HS-5 (cell line): Measurements from ENCODE around the gene DTYMK.

Experiments used
- DNase-seq: peaks from one replicate; pipeline ENCODE4 v3.0.0-alpha.2; 2012; ENCODE audit warnings: low read depth

Gene DTYMK

GRCh38 chr2:241703032-241703604 lies 16.5 kb upstream of the DTYMK start:
- no peak for DNase-seq

- DNase-seq = peak; percentile 61
Observed at GRCh38 chr2:241702155-241703031, 15.8 kb upstream of the DTYMK start.

GRCh38 chr2:241701399-241702154 lies 15.0 kb upstream of the DTYMK start, which contains the start of gene ING5:
TSS of gene ING5 (plus strand) at chr2:241702039. CDS start at chr2:241702066, 27 bp downstream.
- DNase-seq = peak; percentile 73

- DNase-seq = no peak
Observed at GRCh38 chr2:241701149-241701398, 14.5 kb upstream of the DTYMK start.

- DNase-seq = no peak
Observed at GRCh38 chr2:241695651-241696050, 9.0 kb upstream of the DTYMK start.

- peak; percentile 82 for DNase-seq
Observed at GRCh38 chr2:241692448-241692847, 5.8 kb upstream of the DTYMK start.

DNA sequence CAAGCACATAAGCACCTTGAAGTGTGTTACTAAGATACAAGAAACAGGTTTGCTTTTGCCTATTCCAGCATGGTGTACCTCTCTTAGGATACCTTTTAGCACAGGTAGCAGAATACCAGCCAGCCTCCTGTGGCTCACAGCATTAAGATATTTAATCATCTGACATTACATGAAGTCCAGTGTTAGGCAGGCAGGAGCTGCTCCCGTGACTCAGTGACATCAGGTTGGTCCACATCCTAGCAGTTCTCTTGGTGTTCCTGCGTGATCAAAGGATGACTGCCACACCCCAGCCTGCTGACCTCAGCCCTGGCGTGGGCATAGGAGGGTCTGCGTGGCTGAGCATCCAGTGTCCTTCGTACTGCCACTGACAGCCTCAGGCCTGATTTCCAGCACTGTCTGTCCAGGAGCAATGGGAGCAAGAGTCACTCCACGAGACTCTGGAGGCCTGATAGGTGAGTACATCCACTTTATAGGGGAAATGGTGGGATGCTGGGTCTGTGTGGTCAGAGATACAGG lies 3.6 kb upstream of the DTYMK start:
- DNase-seq = no peak

- no peak for DNase-seq
Observed at GRCh38 chr2:241689306-241689705, 2.7 kb upstream of the DTYMK start.

DNA sequence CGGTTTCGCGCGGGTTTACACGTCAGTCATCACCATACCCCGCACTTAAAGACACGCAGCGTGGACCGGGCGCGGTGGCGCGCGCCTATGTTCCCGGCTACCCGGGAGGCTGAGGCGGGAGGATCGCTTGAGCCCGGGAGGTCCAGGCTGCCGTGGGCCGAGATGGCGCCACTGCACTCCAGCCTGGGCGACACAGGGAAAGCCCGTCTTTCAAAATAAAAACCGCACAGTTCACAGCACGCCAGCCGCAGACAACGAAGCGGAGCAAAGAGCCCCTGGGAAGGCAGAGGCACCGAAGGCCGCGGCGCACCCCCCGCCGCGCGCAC lies 328 bp downstream of the DTYMK start:
- DNase-seq = no peak

- DNase-seq = peak; percentile 97
Observed at GRCh38 chr2:241680827-241681599, 5.6 kb downstream of the DTYMK start.

DNA sequence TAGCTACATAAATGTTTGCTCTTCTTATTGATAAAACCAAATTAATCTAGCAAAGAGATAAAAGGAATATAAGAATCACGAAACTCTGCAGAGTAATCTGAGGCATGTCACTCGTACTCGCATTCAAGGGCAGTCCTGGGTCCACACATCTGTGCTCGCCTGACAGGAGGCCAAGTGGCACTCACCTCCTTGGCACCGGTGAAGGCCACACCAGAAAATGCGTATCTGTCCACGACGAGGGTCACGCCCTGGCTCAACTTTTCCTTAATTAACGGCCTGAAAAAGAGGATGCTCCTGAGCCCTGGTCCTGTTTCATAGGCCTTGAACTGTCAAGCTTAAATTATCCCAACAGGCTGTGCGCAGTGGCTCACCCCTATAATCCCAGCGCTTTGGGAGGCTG lies 6.6 kb downstream of the DTYMK start:
- no peak for DNase-seq

DNA sequence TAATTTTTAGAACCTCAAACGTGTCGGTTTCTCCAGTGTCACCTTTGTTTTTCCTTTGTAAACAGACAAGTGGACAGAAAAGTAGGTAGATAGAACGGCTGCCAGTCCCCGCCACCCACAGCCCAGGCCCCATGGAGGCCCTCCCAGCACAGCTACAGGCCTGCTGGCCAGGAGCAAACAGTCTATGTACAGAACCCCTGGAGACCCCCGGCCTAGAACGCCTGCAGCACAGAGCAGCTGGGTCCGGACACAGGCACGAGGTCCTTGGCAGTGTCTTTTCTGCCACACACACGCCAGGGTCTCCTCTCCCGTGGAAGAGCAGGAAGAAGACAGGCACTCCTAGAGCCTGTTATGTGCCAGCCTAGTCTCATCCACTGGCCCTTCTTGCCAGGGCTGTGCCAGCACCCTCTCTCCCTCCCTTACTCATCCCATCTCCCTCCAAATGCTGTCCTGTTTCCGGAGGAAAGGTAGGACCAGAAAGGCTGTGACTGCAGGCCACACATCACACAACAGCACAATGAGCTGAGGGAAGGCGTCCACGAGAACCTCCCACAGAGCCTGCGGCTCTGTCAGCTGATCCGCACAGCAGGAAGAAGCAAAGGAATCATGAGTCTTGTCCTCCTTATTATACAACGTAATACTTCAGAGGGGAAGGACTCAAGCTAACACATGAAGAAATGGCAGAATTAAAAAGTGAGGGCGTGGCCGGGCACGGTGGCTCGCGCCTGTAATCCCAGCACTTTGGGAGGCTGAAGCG lies 7.7 kb downstream of the DTYMK start:
- no peak for DNase-seq

DNA sequence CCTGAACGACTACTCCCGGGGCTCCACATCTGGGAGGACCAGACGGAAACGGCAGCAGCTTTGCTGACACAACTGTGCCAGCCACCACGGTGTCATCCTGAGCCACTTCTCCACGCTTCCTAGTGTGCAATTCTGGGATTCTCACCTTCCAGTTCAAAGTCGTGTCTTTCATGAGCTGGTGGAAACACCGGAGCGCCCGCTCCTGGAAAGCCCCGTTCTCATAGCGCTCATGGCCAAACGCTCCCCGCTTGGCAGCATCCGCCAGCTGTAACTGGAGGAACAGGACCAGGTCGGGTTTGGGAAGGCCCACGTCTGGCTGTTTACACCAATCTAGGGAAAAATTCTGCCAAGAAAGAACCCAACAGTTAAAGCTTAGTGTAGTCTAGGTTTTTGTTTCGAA lies 8.3 kb downstream of the DTYMK start:
- no peak for DNase-seq

DNA sequence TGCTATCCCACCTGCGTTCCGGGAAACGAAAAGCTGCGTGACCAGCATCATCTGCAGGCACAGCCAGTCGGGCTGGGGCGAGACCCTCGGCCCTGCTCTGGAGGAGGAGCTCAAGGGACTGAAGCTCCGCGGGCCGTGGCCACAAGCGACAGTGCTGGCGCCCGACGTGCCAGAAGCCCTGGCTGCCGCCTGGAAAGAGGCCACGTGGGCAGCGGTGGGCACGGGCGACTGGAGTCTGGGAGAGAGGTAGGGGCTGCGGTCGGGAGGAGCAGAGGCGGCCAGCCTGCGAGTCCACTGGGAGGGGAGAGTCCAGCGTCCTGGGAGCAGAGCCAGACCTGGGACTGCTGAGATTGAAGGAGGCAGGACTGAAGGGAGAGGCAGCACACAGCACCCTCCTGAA lies 9.2 kb downstream of the DTYMK start:
- DNase-seq = no peak

DNA sequence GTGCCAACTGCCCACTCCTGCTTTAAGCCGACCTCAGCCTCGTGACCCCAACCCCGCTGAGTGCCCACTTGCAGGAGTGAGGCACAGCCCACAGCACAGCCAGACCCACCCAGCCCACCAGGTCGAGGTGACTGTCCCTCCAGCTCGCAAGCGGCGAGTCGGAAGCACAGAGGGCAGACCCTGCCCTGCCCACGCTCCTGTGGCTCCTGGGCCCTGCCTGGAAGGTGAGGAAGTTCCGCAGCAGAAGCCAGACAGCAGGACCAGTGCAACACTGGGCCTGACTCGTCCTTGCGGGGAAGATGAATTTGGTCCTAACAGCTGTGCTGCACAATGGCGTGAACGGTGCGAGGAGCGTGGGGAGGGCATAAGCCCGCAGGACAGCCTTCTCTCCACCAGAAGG lies 9.9 kb downstream of the DTYMK start:
- DNase-seq = no peak

DNA sequence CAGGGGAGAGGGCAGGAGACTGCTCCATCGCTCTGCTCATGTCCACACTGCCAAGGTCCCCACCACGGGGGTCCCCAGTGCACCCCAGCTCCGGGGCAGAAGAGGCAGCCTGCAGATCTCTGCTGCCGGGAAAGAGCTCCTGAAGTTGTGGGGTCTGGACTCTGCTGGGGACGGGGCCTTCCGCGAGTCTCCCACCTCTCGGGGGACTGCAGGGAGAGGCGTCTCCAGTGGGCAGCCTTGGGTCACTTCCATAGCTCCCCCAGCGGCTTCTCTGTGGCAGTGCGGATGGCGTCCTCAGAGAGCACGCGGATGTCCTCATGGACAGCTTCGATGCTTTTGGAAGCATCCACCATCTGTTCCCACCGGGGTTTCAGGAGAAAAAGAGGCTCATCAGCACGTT lies 10.7 kb downstream of the DTYMK start:
- no peak for DNase-seq

DNA sequence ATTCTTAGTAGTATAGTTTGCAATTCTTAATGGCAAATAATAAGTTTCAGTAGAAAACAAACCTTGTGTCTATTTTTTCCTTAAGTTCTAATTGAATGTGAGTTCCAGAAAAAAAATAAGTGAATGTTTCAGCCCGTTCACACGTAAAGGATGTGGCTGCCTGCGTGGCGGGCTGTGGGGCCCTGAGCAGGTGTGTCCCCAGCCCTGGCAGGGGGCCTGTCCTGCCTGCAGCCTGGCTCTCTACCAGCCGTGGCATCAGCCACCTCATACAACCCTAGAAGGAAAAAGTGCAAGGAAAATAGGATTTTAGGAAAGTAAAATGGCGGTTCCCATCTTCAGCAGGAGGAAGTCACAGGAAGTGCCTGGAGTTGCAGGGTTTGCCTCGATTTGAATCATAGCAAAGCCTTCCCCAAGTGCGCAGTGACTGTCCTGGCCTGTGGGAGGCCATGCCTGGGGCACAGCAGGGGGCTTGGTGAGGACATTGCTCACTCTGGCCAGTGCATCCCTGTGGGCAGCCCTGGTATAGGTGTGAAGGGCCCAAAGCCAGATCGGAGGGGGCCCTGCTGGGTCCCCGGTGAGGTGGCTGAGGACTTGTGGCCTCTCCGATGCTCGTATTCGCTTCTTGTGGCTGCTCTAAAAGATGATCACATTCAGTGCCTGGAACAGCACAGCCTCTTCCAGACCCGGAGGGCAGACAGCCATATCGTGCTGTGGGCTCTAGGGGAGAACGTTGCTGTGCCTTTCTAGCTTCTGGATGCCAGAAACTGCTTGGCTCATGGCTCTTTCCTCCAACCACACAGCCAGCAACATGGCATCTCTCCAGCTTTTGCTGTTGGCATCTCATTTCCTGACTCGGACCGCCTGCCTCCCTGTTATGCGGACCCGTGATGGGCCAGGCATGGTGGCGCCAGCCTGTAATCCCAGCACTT lies 12.6 kb downstream of the DTYMK start:
- no peak for DNase-seq

DNA sequence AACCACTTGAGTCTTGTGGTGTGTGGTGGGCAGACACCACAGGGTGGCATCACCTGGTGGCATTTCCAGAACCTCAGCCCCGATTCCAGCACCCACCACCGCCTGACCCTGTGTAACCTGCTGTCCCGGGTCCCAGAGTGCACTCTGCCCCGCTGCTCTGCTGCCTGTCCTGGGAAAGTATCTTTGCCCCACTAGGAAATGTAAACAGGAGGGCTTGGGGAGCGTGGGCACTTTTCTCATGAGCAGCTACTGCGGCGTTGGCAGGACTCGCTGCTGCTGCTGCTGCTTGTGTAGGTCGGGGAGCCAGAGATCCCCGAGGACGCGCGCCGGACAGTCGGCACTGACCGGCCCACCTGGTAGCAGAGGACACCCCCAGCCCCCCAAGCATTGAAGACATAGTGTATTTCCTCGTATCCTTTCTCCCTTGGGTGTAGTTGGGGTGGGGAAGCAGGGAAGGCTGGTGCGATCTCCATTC lies 13.4 kb downstream of the DTYMK start:
- DNase-seq = no peak

GRCh38 chr2:241672243-241673188 lies 14.1 kb downstream of the DTYMK start:
- no peak for DNase-seq
